Type B pancreatic cell (in vitro differentiated cells): Measurements from ENCODE around the gene KLHDC4. TPM values are rescaled to one million over a fixed set of nuclear protein-coding genes. Genes with fewer than 3 reads are reported as not detected.

Experiments used
- DNase-seq: peaks from one replicate; pipeline ENCODE4 v3.0.0; 2021; ENCODE audit warnings: mixed read lengths; ENCODE audit not compliant: unreplicated experiment; ENCODE audit errors: extremely low spot score
- H3K27ac Mint-ChIP-seq: 2 replicates; pipeline ENCODE4 v1.8.0; 2021; ENCODE audit warnings: mild to moderate bottlenecking, mixed read lengths
- H3K27me3 Mint-ChIP-seq: 2 replicates; pipeline ENCODE4 v1.8.0; 2021; ENCODE audit warnings: mixed read lengths
- H3K36me3 Mint-ChIP-seq: 2 replicates; pipeline ENCODE4 v1.8.0; 2021; ENCODE audit warnings: mixed read lengths
- H3K4me1 Mint-ChIP-seq: one replicate; pipeline ENCODE4 v1.8.0; 2021; ENCODE audit warnings: mixed read lengths; ENCODE audit not compliant: unreplicated experiment
- H3K4me3 Mint-ChIP-seq: 2 replicates; pipeline ENCODE4 v1.8.0; 2021; ENCODE audit warnings: mild to moderate bottlenecking, mixed read lengths
- H3K9me3 Mint-ChIP-seq: 2 replicates; pipeline ENCODE4 v1.8.0; 2021; ENCODE audit warnings: mixed read lengths
- CTCF ChIP-seq: fragments of 200-600 bp; sonication (generic); conservative IDR thresholded peaks from 2 replicates; pipeline ENCODE4 v1.5.0; 2021; ENCODE audit warnings: antibody characterized with exemption, mild to moderate bottlenecking
- total RNA-seq: library from RNA; stranded (reverse); gene quantifications from 2 replicates; pipeline ENCODE4 v1.2.1, GENCODE V29; 2021; ENCODE audit warnings: low replicate concordance

The KLHDC4 gene
- total RNA-seq, 1 donor from 2014 or later, result 43.4 TPM

- no peaks in the 10 kb centered on the region for H3K27me3 Mint-ChIP-seq
- no peak overlapping the region for H3K27ac Mint-ChIP-seq
- no peak for TF ChIP-seq CTCF
- H3K4me1 Mint-ChIP-seq, result no peaks in the 10 kb centered on the region
- no peak overlapping the region for H3K4me3 Mint-ChIP-seq
- H3K9me3 Mint-ChIP-seq, result no peaks in the 10 kb centered on the region
- DNase-seq, result no peak
- no peaks in the 10 kb centered on the region for H3K36me3 Mint-ChIP-seq
These were observed 68.0 kb downstream of the KLHDC4 start for GRCh38 chr16:87697792-87698191.

GRCh38 chr16:87697256-87697655 lies 68.5 kb downstream of the KLHDC4 start:
- H3K27me3 Mint-ChIP-seq, result no peaks in the 10 kb centered on the region
- H3K36me3 Mint-ChIP-seq, result no peaks in the 10 kb centered on the region
- DNase-seq, result no peak

GRCh38 chr16:87696726-87697125 lies 69.1 kb downstream of the KLHDC4 start:
- Mint-ChIP-seq H3K4me1 (no peaks in the 10 kb centered on the region), H3K9me3 (no peaks in the 10 kb centered on the region), H3K36me3 (no peaks in the 10 kb centered on the region), H3K4me3 (no peak overlapping the region), H3K27me3 (no peaks in the 10 kb centered on the region), H3K27ac (no peak overlapping the region)
- no peak for TF ChIP-seq CTCF
- no peak for DNase-seq

More at GRCh38 chr16:87697256-87697655, 68.5 kb downstream of the KLHDC4 start:
- Mint-ChIP-seq H3K9me3 (no peaks in the 10 kb centered on the region), H3K27ac (no peak overlapping the region), H3K4me3 (no peak overlapping the region), H3K4me1 (no peaks in the 10 kb centered on the region)
- no peak for TF ChIP-seq CTCF

GRCh38 chr16:87695534-87695933 lies 70.3 kb downstream of the KLHDC4 start:
- Mint-ChIP-seq H3K36me3 (no peaks in the 10 kb centered on the region), H3K4me3 (no peak overlapping the region), H3K9me3 (no peaks in the 10 kb centered on the region), H3K27me3 (no peaks in the 10 kb centered on the region), H3K4me1 (no peaks in the 10 kb centered on the region), H3K27ac (no peak overlapping the region)
- TF ChIP-seq CTCF, result no peak
- DNase-seq, result no peak

- no peaks in the 10 kb centered on the region for H3K36me3 Mint-ChIP-seq
- H3K4me3 Mint-ChIP-seq, result no peak overlapping the region
- no peak for TF ChIP-seq CTCF
- H3K4me1 Mint-ChIP-seq, result no peaks in the 10 kb centered on the region
- no peak overlapping the region for H3K27ac Mint-ChIP-seq
- DNase-seq, result no peak
- H3K27me3 Mint-ChIP-seq, result no peaks in the 10 kb centered on the region
- no peaks in the 10 kb centered on the region for H3K9me3 Mint-ChIP-seq
These were observed 71.2 kb downstream of the KLHDC4 start for GRCh38 chr16:87694441-87695125.
